ENCODE measurements around the gene BABAM2. TPM values are rescaled to one million over a fixed set of nuclear protein-coding genes. Genes with fewer than 3 reads are reported as not detected.

Gene BABAM2
- total RNA-seq, 4 donors from 2014 or later: 33.2 to 70.3 (median 38.6) TPM

DNA sequence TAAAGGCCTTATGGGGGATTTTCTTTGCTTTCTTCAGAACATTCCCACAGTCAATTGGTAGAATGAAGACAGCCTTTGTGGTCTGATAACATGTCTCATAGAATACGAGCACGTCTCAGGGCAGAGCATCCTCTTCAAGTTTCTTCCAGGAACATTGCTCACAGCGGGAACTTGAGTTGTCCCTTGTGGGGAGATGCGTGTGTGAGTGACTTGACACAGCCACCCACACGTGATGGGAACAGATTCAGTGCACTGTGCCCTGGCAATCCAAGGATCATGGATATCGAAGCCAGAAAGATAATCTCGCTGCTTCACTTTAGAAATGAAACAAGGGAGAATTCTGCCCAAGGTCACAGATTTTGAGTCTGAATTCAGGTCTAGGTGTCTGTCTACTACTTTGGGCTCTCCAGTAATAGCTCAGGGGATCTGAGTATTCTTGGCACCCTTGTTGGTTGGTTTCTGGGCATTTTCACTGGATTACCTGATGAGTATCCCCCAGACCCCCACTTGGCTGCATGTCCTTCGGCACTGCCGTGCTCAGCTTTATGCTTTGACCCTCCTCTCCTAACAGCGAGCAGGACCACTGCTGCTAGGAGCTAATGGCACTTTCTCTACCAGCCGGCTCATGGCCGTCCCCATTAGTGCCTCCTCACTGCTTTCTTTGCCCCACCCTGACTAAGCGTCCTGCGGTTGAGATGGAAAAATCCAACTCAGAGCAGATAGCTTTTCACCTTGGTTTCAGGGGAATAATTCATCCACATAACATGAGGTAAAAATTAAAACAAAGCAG is 426.2 kb downstream of the BABAM2 start:
- Histone ChIP-seq H3K4me1 (peaks cover 0 to 28% of the 10 kb centered on the region in 2 donors), H3K27ac (no peak overlapping the region), H3K9me3 (no peaks in the 10 kb centered on the region), H3K4me3 (replicated peaks in 1 of 3) (no peak overlapping the region), H3K27me3 (no peaks in the 10 kb centered on the region), H3K36me3 (no peaks in the 10 kb centered on the region)
- DNase-seq: no peak
- WGBS, 2 donors: 96% methylated on average over 14 of the region's 14 CpGs
- intact Hi-C loops (cut with DNase I): no loop called here
- TF ChIP-seq, protein P1, sequence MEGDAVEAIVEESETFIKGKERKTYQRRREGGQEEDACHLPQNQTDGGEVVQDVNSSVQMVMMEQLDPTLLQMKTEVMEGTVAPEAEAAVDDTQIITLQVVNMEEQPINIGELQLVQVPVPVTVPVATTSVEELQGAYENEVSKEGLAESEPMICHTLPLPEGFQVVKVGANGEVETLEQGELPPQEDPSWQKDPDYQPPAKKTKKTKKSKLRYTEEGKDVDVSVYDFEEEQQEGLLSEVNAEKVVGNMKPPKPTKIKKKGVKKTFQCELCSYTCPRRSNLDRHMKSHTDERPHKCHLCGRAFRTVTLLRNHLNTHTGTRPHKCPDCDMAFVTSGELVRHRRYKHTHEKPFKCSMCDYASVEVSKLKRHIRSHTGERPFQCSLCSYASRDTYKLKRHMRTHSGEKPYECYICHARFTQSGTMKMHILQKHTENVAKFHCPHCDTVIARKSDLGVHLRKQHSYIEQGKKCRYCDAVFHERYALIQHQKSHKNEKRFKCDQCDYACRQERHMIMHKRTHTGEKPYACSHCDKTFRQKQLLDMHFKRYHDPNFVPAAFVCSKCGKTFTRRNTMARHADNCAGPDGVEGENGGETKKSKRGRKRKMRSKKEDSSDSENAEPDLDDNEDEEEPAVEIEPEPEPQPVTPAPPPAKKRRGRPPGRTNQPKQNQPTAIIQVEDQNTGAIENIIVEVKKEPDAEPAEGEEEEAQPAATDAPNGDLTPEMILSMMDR (IDR thresholded peaks at IDR 0.05): no peak

DNA sequence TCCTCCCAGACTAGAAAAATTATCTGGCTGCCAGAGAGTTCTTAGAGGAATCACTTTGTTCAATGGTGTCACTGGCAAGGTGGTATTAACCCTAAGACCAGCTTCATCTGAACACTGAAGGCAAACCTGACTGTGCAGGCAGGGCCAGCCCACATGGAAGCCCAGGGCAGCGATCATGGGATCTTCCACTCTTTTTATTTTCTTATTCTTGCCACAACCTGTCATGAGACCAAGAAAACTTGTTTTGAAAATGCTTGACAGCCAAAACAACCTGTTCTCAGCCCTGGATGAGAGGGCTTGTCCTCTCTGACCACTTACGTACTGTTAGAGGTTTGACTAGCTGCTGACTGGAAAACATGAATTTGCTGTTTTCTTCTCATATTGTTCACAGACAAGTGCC is 426.9 kb downstream of the BABAM2 start:
- no peak overlapping the region for H3K27ac ChIP-seq
- no peak for TF ChIP-seq POLR2A (IDR thresholded peaks at IDR 0.05)
- TF ChIP-seq, protein P1 (IDR thresholded peaks at IDR 0.05): no peak
- H3K4me3 ChIP-seq (replicated peaks in 1 of 3): no peak overlapping the region
- H3K4me1 ChIP-seq: peaks cover 0 to 34% of the 10 kb centered on the region in 2 donors
- intact Hi-C loops (cut with DNase I): no loop called here
- DNase-seq: no peak
- WGBS, 2 donors: 77 to 84% methylated on average over 2 of the region's 2 CpGs
- no peaks in the 10 kb centered on the region for H3K36me3 ChIP-seq
- H3K9me3 ChIP-seq: no peaks in the 10 kb centered on the region
- no peaks in the 10 kb centered on the region for H3K27me3 ChIP-seq

DNA sequence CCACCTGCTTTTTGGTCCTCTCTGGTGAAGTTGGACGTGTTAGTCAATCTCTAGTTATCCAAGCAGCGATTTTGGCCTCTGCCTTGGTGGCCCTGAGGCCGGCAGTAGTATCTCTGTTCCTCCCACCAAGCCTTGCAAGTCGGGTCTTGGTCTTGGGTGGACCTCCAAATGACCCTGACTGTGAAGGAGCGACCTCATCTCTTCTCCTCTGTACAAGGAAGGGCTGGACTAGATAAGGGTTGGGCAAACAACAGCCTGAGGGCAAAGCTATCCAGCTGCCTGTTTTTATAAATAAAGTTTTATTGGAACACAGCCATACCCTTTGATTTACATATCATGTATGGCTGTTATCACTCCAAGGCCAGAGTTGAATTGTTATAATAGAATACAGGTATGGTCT is 427.5 kb downstream of the BABAM2 start:
- intact Hi-C loops (cut with DNase I): no loop called here
- Histone ChIP-seq H3K4me3 (replicated peaks in 1 of 3) (no peak overlapping the region), H3K36me3 (no peaks in the 10 kb centered on the region), H3K27ac (no peak overlapping the region), H3K27me3 (no peaks in the 10 kb centered on the region), H3K9me3 (no peaks in the 10 kb centered on the region), H3K4me1 (peaks cover 0 to 34% of the 10 kb centered on the region in 2 donors)
- WGBS, 2 donors: 91 to 97% methylated on average over 5 of the region's 5 CpGs
- no peak for DNase-seq
- no peak for TF ChIP-seq POLR2A (IDR thresholded peaks at IDR 0.05)
- TF ChIP-seq, protein P1 (IDR thresholded peaks at IDR 0.05): no peak

DNA sequence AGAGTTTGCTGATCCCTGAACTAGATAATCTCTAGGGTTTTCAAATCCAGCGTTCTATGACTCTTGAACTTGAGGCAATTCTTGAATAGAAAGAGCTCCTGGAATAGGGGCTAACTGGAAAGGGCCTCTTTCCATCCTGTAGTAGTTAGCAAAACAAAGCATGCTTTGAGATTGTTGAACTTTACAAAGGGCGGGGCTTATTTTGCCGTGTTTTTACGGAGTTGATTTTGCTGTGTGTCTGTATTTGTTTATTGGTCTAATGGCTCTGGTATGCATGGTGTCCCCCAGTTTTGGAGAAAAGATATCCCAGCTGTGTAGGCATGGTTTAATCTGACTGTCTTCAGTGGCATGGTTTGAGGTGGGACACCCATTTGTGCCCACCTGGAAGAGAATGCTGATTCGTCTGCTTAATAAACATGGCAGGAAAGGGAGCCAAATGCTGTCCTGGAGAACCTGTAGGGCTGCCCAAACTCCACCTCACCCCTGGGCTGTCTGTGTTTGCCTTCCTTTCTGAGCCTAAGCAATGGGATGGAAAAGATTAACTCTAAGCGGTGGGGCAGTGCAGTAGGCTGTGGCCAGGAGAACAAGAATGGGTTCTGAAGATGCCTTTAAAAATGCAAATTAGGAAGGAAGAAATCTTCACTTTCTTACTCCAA is 428.1 kb downstream of the BABAM2 start:
- no peaks in the 10 kb centered on the region for H3K36me3 ChIP-seq
- H3K9me3 ChIP-seq: no peaks in the 10 kb centered on the region
- no peak overlapping the region for H3K4me3 ChIP-seq (replicated peaks in 1 of 3)
- no peaks in the 10 kb centered on the region for H3K27me3 ChIP-seq
- 69 to 70% methylated on average over 6 of the region's 6 CpGs for WGBS, 2 donors
- intact Hi-C loops (cut with DNase I): no loop called here
- peaks cover 0 to 34% of the 10 kb centered on the region in 2 donors for H3K4me1 ChIP-seq
- no peak for TF ChIP-seq POLR2A (IDR thresholded peaks at IDR 0.05)
- TF ChIP-seq, protein P1 (IDR thresholded peaks at IDR 0.05): no peak
- DNase-seq: no peak
- H3K27ac ChIP-seq: no peak overlapping the region

Data from thyroid gland (tissue), 4 donors.